GM23338 (cell line): Measurements from ENCODE around the gene IKZF3. TPM values are rescaled to one million over a fixed set of nuclear protein-coding genes. Genes with fewer than 3 reads are reported as not detected.

Source experiments
- ATAC-seq: fragments of 200-7000 bp; cut with Tn5 transposase; 3 replicates; pipeline ENCODE4 v1.9.1; 2020
- DNase-seq: peaks from one replicate; pipeline ENCODE4 v3.0.0-alpha.2; 2015; ENCODE audit warnings: low spot score
- H2AFZ ChIP-seq: fragments of 200-600 bp; sonication (generic); 2 replicates; pipeline ENCODE4 v1.8.0; 2016; ENCODE audit warnings: antibody characterized with exemption, mild to moderate bottlenecking, moderate library complexity
- H3F3A ChIP-seq: fragments of 200-600 bp; sonication (generic); replicated peaks from 2 replicates; pipeline ENCODE4 v1.8.0; 2017; ENCODE audit warnings: antibody characterized with exemption, mixed run types, low read depth
- H3K27ac ChIP-seq: fragments of 200-600 bp; sonication (generic); 2 replicates; pipeline ENCODE4 v1.6.1; 2016; ENCODE audit warnings: low read depth
- H3K27me3 ChIP-seq: fragments of 200-600 bp; sonication (generic); 2 replicates; pipeline ENCODE4 v1.8.0; 2016; ENCODE audit warnings: mild to moderate bottlenecking, mixed run types, moderate library complexity; ENCODE audit not compliant: insufficient read depth
- H3K36me3 ChIP-seq: fragments of 200-600 bp; sonication (generic); 2 replicates; pipeline ENCODE4 v1.8.0; 2016; ENCODE audit warnings: mild to moderate bottlenecking; ENCODE audit not compliant: insufficient read depth
- H3K4me1 ChIP-seq: fragments of 200-600 bp; sonication (generic); 2 replicates; pipeline ENCODE4 v1.8.0; 2016; ENCODE audit warnings: mild to moderate bottlenecking, moderate library complexity; ENCODE audit not compliant: insufficient read depth
- H3K4me2 ChIP-seq: fragments of 200-600 bp; sonication (generic); 2 replicates; pipeline ENCODE4 v1.7.1; 2017; ENCODE audit warnings: mixed run types
- H3K4me3 ChIP-seq: fragments of 200-600 bp; sonication (generic); 2 replicates; pipeline ENCODE4 v1.6.1; 2016; ENCODE audit warnings: mixed run types
- H3K79me2 ChIP-seq: fragments of 200-600 bp; sonication (generic); replicated peaks from 2 replicates; pipeline ENCODE4 v1.8.0; 2017; ENCODE audit warnings: mild to moderate bottlenecking; ENCODE audit not compliant: insufficient read depth
- H3K9me2 ChIP-seq: fragments of 200-600 bp; sonication (generic); 2 replicates; pipeline ENCODE4 v1.8.0; 2017; ENCODE audit not compliant: insufficient read depth
- H4K20me1 ChIP-seq: fragments of 200-600 bp; sonication (generic); replicated peaks from 2 replicates; pipeline ENCODE4 v1.8.0; 2017; ENCODE audit warnings: mild to moderate bottlenecking; ENCODE audit not compliant: insufficient read depth
- H3K27ac Mint-ChIP-seq: 2 replicates; pipeline ENCODE4 v1.8.0; 2020; ENCODE audit warnings: inconsistent platforms, mild to moderate bottlenecking, moderate library complexity, mixed read lengths
- H3K27me3 Mint-ChIP-seq: 3 replicates; pipeline ENCODE4 v1.8.0; 2022; ENCODE audit warnings: low read depth, mild to moderate bottlenecking, moderate library complexity, mixed read lengths, inconsistent platforms; ENCODE audit not compliant: insufficient read depth, poor library complexity
- H3K36me3 Mint-ChIP-seq: 3 replicates; pipeline ENCODE4 v1.8.0; 2021; ENCODE audit warnings: low read depth, mild to moderate bottlenecking, inconsistent platforms, moderate library complexity, mixed read lengths
- H3K4me1 Mint-ChIP-seq: 3 replicates; pipeline ENCODE4 v1.8.0; 2020; ENCODE audit warnings: mild to moderate bottlenecking, inconsistent platforms, mixed read lengths
- H3K4me3 Mint-ChIP-seq: 3 replicates; pipeline ENCODE4 v1.8.0; 2021; ENCODE audit warnings: moderate library complexity, mild to moderate bottlenecking, inconsistent platforms, mixed read lengths
- H3K9me3 Mint-ChIP-seq: 3 replicates; pipeline ENCODE4 v1.8.0; 2020; ENCODE audit warnings: moderate library complexity, mild to moderate bottlenecking, inconsistent platforms, mixed read lengths
- CTCF ChIP-seq, 2 experiments: fragments of 200-600 bp in 1 of 2; sonication (generic) in 1 of 2; conservative IDR thresholded peaks; 2 replicates each; pipeline versions ENCODE4 v1.5.1 to v1.6.1; 2016 to 2017; ENCODE audit warnings: antibody characterized with exemption in 2 of 2, low read depth in 2 of 2, mild to moderate bottlenecking in 2 of 2, moderate library complexity in 1 of 2
- ETS1 ChIP-seq: IDR thresholded peaks from 2 replicates; pipeline ENCODE4 v1.6.1; 2016; ENCODE audit warnings: antibody characterized with exemption
- EZH2 ChIP-seq: fragments of 200-600 bp; sonication (generic); IDR thresholded peaks from one replicate; pipeline ENCODE4 v1.8.0; 2017; ENCODE audit warnings: antibody characterized with exemption, mild to moderate bottlenecking, low read depth; ENCODE audit not compliant: unreplicated experiment
- EZH2phosphoT487 ChIP-seq: fragments of 200-600 bp; sonication (generic); IDR thresholded peaks from one replicate; pipeline ENCODE4 v1.8.1; 2018; ENCODE audit warnings: antibody characterized with exemption; ENCODE audit not compliant: unreplicated experiment
- NANOG ChIP-seq: IDR thresholded peaks from 2 replicates; pipeline ENCODE4 v1.6.1; 2016; ENCODE audit warnings: antibody characterized with exemption, borderline replicate concordance
- POLR2AphosphoS5 ChIP-seq: IDR thresholded peaks from 2 replicates; pipeline ENCODE4 v1.6.1; 2016; ENCODE audit warnings: antibody characterized with exemption, low read depth
- STAT1 ChIP-seq: IDR thresholded peaks from one replicate; pipeline ENCODE4 v1.6.1; 2016; ENCODE audit warnings: antibody characterized with exemption; ENCODE audit not compliant: unreplicated experiment
- ZNF114 ChIP-seq: fragments of 250-450 bp; sonication (Bioruptor Pico); IDR thresholded peaks from 2 replicates; pipeline ENCODE4 v1.5.0; 2020; ENCODE audit warnings: mild to moderate bottlenecking, moderate library complexity
- polyA plus RNA-seq: library from polyadenylated mRNA; unstranded; fragments of >200 nt; fragmentation: Nextera tagmentation; extraction: Ambion mirVana; gene quantifications from 2 replicates; pipeline ENCODE4 v1.2.1, GENCODE V29; 2016
- total RNA-seq: library from RNA; depleted of rRNA; stranded (reverse); fragments of >200 nt; shearing (Covaris generic); gene quantifications from 2 replicates; pipeline ENCODE4 v1.2.3, GENCODE V29; 2014

Gene IKZF3
- total and polyA plus RNA-seq, 2 experiments from 2014 or later = 0.11 to 0.76 TPM

- Histone ChIP-seq H2AFZ (no peak overlapping the region), H3K4me1 (peaks cover 19% of the 10 kb centered on the region), H3K4me3 (no peak overlapping the region), H3K27ac (no peak overlapping the region), H3K4me2 (no peak overlapping the region), H3K9me2 (no peaks in the 10 kb centered on the region), H3K79me2 (peaks cover 18% of the 10 kb centered on the region), H3K36me3 (no peaks in the 10 kb centered on the region), H4K20me1 (no peaks in the 10 kb centered on the region), H3K27me3 (no peaks in the 10 kb centered on the region), H3F3A (peaks cover 14% of the 10 kb centered on the region)
- DNase-seq (no peak), ATAC-seq (no peak)
- Mint-ChIP-seq H3K4me1 (peaks cover 19% of the 10 kb centered on the region), H3K36me3 (peaks cover 38% of the 10 kb centered on the region), H3K27me3 (peaks cover 14% of the 10 kb centered on the region), H3K9me3 (no peaks in the 10 kb centered on the region), H3K4me3 (no peak overlapping the region), H3K27ac (no peak overlapping the region)
- TF ChIP-seq ETS1 (no peak), ZNF114 (no peak), POLR2AphosphoS5 (no peak), STAT1 (no peak)
Measured at GRCh38 chr17:39744075-39744835, 119.9 kb downstream of the IKZF3 start.

GRCh38 chr17:39742856-39743436, 121.2 kb downstream of the IKZF3 start:
- TF ChIP-seq NANOG = no peak
- no peak for TF ChIP-seq EZH2phosphoT487
- TF ChIP-seq EZH2 = no peak
- TF ChIP-seq ZNF114 = no peak
- no peak for TF ChIP-seq ETS1
- TF ChIP-seq CTCF (conservative IDR thresholded peaks at IDR 0.05; ENCODE audit: low read depth in 2 of 2) = no peak
- Mint-ChIP-seq H3K9me3 (no peaks in the 10 kb centered on the region), H3K36me3 (peaks cover 38% of the 10 kb centered on the region), H3K27ac (no peak overlapping the region), H3K4me3 (no peak overlapping the region), H3K27me3 (peaks cover 16% of the 10 kb centered on the region), H3K4me1 (peaks cover 19% of the 10 kb centered on the region)
- Histone ChIP-seq H2AFZ (no peak overlapping the region), H3K27ac (no peak overlapping the region), H3K79me2 (peaks cover 18% of the 10 kb centered on the region), H3K9me2 (no peaks in the 10 kb centered on the region), H3F3A (peaks cover 20% of the 10 kb centered on the region), H3K4me2 (no peak overlapping the region), H3K27me3 (no peaks in the 10 kb centered on the region), H3K4me1 (peaks cover 19% of the 10 kb centered on the region), H3K4me3 (no peak overlapping the region), H4K20me1 (no peaks in the 10 kb centered on the region), H3K36me3 (no peaks in the 10 kb centered on the region)
- DNase-seq (no peak), ATAC-seq (no peak)
